Hematopoietic multipotent progenitor cell treated with erythropoietin and hydrocortisone succinate and interleukin-3 and kit ligand, for 8 days (in vitro differentiated cells): ENCODE measurements around the gene SULT2B1.
A peak's percentile ranks its signal among the peaks of the same experiment; 100 is the strongest.
"Not testable (repeated sequence)": the region's sequence is repeated elsewhere in the genome, so short reads cannot be mapped to it uniquely, and the experiment has no call there.

Experiments used
- DNase-seq: peaks from one replicate; pipeline ENCODE4 v3.0.0-alpha.2; 2015

The SULT2B1 gene

DNA sequence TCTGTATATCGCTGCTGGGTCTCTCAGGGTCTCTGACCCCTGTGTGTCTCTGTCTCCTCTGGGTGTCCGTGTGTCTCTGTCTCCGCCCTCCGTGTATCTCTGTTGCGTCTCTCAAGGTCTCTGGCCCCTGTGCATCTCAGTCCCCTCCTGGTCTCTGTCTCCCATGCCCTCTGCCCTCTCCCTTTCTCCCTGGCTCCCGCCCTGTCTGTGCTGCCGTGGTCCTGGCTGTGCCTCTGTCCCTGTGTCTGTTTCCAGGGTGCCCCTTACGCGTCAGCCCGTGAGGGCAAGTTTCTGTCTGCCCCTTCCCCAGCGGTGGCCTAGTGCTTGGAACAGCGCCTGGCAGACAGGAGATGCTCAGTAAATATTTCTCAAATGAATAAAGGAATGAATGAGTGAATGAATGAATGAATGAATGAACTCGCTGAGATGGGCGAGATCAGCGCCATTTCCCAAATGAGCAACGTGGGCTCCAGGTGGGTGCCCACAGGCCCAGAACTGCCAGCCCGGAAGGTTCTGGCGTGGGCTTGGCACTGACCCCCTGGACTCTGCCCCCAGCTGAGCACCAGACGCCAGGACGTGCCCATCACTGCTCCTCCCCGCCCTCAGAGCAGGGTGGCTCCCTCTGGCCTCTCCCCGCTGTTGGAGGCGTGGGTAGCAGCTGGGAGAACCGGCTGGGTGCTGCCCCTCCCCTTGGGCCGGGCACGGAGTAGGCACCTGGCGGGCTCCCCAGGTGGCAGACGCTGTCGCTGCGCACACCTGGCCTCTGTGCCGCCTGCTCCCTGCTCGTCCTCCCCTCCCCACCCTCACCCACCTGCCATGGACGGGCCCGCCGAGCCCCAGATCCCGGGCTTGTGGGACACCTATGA is at the start of gene SULT2B1:
Gene SULT2B1, plus strand, starts transcription at position 736 of the 866 bp plus-strand sequence. Its CDS starts 81 bp downstream, at position 817.
- no peak for DNase-seq

DNA sequence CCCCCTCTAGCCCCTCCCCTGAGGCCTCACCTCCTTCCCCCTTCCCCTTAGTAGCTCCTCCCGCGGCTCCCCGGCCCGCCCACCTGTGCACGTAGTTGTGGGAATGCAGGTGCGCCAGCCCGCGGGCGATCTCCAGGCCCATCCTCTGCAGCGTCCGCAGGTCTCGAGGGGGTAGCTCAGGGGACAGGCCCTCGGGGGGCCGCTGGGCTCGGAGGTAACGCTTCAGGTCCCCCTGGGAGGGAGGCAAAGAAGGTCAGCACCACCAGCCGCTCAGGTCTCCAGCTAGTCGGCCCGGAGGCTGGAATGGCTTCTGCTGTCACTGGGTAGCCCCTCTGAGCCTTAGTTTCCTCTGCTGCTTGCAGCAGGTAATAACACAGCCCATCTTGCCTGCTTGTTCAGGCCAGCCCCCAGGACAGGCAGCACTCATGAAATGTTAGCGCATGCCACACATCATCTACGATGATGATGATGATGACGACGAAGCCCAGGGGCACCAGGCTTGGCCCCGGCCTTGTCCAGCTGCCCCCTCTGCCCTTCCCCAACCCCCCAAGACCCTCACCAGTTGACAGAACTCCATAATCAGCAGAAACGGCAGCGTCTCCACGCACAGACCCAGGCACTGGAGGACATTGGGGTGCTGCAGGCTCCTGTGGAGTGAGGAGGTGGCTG is 49.5 kb upstream of the SULT2B1 start:
- DNase-seq: no peak

DNA sequence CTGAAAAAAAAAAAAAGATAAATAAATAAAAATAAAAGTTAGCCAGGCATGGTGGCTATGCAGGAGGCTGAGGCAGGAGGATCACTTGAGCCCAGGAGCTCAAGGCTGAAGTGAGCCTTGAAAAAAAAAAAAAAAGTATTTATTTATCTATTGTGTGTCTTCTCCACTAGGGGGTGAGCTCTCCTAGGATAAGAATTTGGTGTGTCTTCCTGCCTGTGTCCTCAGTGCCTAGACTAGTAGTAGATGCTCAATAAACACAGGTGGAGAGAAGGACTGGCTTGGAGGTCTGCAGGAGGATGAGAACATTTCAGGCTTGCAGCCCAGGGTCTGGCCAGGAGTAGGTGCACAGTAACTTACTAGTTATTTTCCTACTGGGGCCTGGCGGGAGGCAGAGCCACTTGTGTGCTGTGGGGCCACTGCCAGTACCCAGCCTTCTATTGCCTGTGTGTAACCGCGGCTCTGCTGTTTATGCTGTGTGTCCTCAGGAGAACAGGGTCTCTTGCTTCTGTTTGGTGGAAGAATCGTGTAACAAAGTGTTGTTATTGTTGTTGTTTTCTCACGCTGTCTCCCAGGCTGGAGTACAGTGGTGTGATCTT is 45.7 kb upstream of the SULT2B1 start:
- peak; percentile 77 for DNase-seq

DNA sequence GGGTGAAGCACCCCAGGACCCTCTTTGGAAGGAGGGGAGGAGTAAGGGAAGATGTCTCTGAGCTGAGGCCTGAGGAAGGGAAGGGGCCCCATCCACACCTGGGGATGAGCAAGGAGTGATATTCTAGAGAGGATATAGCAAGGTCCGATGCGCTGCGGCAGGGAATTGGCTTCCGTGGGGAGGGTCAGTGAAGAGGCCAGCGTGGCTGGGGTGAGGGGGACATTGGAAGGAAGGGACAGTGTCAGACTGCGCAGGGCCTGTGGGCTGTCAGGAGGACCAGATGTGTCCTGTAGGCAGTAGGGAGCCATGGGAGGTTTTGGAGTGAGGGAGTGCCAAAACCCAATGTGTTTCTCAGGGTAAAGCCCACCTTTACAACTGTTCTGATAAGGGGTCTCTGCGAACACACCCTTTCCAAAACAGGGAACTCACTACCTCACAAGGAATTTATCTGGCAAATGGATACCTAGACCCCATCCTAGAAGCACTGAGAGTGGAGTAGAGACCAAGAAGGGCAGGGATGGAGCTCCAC is 44.0 kb upstream of the SULT2B1 start:
- DNase-seq: no peak

DNA sequence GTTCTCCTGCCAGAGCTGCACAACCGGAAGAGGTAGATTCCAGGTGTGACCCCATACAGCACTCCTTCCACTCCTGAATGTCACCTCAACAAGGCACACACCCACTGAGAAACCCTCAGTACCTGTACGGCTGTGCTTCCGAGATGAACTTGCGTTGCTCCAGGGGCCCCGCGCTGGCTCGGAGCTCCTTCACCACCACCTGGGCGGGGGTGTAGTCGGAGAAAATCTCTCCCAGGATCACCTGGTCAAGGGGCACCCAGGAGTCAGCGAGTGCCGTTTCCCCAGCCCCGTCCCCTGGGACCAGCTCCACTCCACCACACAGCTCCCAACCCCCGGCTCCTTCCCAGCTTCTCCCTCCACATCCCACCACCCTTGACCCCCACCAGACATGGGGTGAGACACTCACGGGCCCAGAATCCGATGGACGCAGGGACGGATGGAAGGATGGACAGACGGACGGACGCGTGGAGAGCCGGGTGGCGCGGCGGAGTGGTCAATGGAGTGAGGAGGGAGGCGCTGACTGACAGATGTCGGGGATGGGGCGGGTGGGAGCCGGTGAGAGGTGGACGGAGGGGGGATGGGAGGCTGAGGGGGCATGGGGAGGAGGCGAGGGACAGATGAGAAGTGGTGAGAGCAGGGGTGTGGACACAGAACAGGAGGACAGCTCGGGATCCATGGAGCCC is 43.1 kb upstream of the SULT2B1 start:
- no peak for DNase-seq

DNA sequence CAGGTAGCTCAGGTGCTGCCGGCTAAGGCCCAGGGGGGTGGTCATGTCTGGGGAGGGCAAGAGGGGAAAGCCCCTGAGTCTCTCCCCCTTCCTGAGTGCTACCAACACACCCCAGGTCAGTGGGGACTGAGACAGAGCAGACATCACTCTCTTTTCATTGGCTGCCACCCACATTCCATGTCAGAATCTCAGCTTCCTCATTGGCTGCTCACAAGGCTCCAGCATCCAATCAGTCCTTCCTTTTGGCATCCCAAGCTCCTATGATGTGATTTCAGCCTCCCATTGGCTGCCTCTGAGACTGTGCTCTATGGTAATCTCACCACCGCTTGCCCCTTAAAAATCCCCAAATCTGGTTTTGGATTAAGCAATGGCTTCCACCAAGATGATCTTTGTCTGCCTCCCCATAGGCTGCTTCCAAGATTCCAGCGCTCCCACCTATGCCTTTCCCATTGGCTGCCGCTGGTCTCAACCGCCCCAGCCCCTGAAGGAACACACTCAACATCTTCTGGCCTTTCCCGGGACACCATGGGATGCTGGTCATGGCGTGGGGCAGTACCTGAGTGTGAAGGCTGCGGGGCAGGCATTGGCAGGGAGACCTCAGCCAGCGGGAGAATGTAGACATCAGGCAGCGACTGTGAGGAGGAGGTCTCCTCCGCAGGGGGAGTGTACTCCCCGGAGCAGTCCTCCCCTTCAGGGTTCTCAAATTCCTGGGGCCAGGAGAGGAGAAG is 42.3 kb upstream of the SULT2B1 start:
- DNase-seq: peak; percentile 39

DNA sequence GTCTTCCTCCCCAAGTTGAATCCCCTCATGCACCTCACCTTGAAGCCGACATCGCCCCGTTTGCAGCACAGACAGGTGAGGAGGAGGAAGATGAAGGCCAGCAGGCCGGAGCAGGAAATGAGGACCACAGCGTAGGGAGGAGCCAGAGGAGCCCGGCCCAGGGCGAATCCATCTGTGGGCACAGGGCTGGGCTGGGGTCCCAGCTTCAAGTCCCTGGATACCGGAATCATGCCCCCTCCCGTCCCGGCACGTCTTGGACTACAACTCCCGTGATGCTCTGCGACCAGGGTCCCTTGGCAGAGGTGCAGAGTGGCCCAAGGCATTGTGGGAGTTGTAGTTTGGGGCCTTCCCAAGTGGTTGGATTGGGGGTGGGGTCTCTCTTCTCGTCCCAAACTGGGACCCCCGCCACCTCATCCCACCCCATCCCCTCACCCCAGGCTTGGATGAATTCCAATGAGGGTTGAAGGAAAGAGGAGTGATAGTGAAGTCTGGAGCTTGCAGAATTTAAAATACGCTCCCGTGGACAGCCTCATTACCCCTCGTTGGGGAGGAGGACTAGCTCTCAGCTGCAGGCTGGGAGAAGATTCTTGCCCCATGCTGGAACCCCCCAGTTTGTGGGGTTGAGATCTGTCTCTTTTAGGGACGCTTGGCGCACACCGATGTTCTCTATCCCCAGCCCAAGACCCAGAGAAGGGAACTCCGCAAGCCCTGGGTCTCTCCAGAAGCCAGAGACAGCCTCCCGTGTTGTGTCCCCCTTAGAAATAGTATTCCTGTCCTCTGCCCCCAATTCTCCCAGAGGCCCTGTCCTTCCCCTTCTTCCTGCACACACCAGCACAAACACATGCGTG is 41.3 kb upstream of the SULT2B1 start:
- DNase-seq: peak; percentile 55

DNA sequence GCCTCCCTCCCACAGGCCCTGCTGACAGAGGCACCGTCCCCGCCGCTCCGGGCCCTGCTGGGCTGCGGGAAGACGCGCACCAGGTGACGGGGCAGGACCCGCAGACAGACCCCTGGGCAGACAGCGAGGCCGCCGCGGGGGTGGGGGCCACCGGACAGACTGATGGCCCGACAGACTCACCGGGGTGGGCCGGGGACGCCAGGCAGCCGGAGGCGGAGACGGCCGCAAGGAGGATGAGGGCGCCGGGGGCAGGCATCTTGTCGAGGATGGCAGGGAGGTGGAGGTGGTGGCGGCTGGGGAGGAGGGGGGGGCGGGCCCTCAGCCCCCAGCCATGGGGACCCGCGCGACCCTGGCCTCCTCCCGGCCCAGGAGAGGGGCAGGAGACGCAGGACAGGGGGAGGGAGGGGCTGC is 40.6 kb upstream of the SULT2B1 start:
- DNase-seq: no peak

DNA sequence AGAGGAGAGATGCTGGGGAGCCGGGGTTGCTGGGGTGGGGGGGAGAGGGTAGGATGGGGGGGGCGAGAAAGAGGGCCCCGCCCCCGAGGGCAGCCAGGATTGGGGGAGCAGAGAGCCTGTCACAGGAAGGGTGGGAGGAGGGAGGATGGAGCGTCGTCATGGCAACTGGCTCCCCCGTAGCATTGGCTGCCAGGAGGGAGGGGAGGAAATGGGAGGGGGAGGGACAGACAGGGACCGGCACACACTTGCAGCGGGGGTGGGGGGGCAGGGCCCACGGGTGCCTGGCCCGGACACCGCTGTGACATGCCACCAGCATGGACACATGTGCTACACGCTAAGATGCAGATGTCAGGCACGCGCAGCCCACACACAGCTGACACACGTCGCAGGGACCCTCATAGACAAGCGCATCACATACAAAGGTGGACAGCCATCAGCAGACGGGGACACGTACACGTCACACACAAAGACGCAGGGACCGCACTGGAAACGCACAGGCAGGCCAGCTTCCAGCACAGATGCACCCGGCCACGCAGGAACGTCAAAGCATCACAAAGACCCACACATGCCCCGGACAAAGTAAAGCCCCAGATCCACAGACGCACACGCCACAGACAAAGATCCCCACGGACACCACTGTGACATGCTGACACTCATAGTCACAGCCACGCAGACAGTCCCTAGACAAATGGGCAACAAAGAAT is 40.0 kb upstream of the SULT2B1 start, which contains the start of gene LMTK3:
Gene LMTK3, minus strand, starts transcription at position 36 of the 704 bp plus-strand sequence. CDS start 259 bp downstream, outside the sequence.
- DNase-seq: peak; percentile 49

DNA sequence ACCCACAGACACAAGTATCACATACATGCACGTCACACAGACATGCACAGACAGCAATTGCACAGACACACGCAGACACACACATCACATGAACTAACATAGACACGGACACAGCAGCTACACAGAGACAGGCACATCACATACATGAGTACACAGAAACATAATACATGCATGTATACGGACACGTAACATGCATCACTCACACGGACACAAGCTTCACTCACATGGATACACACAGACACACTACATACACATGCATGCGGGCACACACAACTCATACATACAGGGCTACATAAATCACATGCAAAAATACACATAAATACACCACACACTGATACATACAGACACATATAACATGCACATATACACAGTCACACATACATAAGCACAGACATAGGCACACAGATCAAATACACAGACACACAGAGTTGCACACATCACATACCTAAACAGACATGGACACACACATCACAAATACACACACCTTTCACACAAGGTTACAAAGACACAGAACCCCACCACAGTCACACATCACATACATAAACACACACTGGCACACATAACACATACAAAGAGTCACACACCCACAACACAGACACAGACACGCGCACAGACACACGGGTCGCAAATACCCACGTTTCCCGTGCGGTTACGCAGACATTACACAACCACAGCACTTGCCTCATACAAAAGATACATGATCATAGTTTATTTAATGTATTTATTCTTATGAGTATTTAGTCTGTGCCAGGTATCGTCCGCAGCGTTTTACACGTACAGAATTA is 39.3 kb upstream of the SULT2B1 start:
- DNase-seq: no peak

DNA sequence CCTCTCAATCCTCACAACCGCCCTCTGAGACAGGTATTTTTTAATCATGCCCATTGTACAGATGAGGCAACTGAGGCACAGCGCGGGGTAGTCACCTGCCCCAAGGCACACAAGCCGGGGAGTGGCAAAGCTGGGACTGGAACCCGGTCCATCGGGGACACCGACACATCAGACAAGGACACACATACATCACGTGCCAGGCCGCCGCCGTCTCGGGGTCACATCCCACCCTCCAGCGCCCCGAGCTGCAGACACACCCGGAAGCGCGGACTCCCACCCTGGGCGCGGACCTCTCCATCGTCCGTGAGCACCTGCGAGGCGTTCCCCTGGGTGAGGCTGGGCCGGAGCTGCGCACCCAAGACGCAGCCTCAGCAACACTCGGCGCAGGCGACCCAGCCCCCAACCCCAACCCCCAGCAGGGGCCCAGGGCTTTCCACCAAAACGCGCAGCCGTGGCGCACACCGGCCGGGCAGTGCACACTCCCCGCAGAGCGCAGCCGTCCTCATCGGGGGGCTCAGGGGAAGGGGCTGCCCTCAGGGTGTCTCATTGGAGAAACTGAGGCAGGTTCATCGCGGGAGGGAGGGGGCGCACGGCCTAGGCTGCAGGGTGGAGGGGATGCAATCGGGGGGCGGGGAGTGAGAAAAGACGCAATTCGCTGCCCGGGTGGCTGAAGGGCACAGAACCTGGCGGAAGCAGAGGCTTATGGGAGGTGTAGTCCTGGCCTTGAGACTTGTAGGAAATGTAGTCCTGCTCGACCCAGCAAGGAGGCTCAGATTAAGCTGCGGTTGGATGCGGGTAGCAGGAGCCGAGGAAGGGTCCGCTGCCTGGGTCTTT is 38.5 kb upstream of the SULT2B1 start:
- peak; percentile 78 for DNase-seq

DNA sequence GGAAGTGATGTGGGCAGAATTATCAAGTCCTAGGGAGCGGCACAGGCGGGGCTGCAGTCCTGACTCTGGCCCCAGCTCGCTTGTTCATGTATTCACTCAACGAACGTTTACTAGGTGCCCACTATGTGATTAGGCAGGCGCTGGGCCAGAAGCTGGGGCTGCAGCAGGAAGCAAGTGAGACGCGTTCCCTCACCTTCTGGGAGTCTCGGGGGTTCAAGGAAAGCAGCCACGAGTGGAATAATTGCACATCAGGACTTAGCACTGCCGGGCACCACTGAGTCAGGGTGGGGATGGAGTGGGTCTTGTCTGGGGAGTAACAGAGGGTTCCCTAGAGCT is 37.9 kb upstream of the SULT2B1 start:
- DNase-seq: no peak

DNA sequence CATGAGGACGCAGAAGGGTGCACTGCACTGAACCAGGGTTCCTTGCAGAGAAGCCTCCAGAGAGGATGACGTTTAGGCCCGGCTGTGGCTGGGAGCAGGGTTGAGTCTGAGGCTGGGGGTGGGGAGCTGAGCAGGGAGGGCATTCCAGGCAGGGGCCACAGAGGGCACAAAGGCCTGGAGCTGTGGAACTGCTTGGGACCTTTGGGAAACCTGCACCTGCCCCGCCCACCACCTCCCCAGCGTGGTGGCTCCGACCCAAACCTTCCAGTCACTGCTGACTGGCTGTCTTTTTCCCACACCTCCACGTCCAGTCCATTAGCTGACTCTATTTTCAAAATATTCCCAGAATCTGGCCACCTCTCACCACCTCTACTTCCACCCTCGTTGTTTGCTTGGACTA is 35.4 kb upstream of the SULT2B1 start:
- no peak for DNase-seq

DNA sequence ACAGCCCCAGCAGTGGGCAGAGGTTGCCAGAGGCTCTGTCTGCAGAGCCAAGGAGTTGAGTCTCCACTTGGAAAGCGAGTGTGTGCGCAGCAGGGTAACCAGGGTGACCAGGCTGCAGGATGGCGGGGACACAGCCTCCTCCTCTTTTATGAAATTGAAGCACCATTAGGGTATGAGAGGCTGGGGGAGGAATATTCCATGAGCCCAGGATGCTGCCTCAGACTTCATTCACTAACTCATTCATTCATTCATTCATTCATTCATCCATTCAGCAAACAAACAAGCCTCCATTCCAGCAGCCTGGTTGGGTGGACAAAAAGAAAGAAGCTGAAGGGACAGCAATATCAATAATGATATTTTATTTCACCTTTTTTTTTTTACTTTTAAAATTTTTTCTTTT is 33.8 kb upstream of the SULT2B1 start:
- DNase-seq: no peak

DNA sequence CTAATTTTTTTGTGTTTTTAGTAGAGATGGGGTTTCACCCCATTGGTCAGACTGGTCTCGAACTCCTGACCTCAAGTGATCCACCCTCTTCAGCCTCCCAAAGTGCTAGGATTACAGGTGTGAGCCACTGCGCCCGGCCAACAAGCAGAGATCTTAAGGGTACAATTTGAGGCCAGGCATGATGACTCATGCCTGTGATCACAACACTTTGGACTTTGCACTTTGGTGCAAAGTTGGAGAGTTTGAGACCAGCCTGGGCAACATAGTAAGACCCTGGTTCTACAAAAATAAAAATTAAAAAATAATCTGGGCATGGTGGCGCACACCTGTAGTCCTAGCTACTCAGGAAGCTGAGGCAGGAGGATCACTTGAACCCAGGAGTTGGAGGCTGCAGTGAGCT is 32.5 kb upstream of the SULT2B1 start:
- not testable (repeated sequence) for DNase-seq

DNA sequence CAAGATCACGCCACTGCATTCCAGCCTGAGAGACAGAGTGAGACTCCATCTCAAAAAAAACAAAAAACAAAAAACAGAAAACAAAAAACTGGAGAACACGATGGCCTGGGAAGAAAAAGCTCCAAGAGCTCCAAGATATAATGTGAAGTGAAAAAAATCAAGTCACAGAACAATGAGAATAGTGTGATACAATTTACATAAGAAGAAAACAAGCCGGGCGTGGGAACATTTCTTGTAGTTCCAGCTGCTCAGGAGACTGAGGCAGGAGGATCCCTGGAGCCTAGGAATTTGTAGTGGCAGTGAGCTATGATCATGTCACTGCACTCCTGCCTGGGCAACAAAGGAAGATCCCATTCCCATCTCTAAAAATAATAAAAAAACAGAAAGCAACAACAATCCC is 31.8 kb upstream of the SULT2B1 start:
- no peak for DNase-seq

DNA sequence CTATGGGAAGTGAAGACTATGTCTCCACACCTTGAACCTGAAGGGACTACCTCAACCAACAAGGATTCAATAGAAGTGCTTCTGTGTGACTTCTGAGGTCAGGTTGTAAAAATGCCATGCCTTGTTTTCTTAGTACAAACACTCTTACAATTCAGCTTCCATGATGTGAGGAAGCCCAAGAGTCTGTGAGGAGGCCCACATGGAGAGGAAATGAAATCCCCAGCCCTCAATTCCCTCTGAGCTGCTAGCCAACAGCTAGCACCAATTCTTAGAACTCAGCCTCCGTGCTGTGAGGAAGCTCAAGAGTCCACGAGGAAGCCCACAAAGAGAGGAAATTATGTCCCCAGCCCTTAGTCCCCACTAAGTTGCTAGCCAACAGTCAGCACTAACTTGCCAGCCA is 27.8 kb upstream of the SULT2B1 start:
- no peak for DNase-seq

DNA sequence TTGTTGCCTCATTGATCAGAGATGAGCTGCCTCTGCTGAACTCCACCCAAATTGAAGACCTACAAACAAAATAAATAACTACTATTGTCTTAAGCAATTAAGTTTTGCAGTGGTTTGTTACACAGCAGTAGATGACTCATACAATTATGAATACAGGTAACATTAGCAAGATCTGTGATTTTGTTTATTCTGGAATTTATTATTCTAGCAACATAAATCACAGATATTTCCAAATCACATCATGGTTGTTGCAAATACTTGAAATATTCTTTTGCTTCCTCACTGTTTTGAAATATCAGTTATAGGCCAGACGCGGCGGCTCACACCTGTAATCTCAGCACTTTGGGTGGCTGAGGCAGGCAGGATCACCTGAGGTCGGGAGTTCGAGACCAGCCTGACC is 27.2 kb upstream of the SULT2B1 start:
- DNase-seq: no peak

DNA sequence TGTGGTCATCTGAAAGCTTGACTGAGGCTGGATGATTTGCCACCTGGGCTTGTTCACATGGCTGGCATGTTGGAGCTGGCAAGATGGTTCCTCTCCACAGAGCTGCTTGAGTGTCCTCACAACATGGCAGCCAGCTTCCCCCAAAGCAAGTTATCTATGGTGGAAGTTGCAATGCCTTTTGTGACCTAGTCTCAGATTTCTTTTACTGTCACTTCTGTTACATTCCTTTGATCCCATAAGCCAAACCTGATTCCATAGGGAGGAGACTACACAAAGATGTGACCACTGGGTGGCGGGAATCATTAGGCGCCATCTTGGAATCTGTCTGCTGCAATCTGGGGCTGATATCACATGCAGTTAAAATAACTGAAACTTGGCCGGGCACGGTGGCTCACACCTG is 22.8 kb upstream of the SULT2B1 start:
- DNase-seq: no peak
